Measurements from ENCODE around the gene COL5A1. TPM values are rescaled to one million over a fixed set of nuclear protein-coding genes. Genes with fewer than 3 reads are reported as not detected.

The COL5A1 gene
- total RNA-seq, 2 donors from 2014 or later, result 10.9 to 21.7 TPM

- DNase-seq, result no peak
Measured at GRCh38 chr9:134770972-134771971, 129.7 kb downstream of the COL5A1 start.

GRCh38 chr9:134772331-134772730 is 130.7 kb downstream of the COL5A1 start:
- no peak for DNase-seq
- H3K27me3 ChIP-seq, result no peaks in the 10 kb centered on the region
- no peaks in the 10 kb centered on the region for H3K4me1 ChIP-seq
- no peak overlapping the region for H3K9ac ChIP-seq (ENCODE audit: low read depth in 2 of 2, low read length in 2 of 2)
- TF ChIP-seq CTCF (IDR thresholded peaks at IDR 0.05), result no peak
- no peak overlapping the region for H3K27ac ChIP-seq
- H3K36me3 ChIP-seq, result no peaks in the 10 kb centered on the region
- intact Hi-C loops (cut with DNase I), result no loop called here
- H3K9me3 ChIP-seq, result no peaks in the 10 kb centered on the region
- H3K4me3 ChIP-seq, result no peak overlapping the region

More at GRCh38 chr9:134770972-134771971, 129.7 kb downstream of the COL5A1 start:
- H3K9ac ChIP-seq (ENCODE audit: low read depth in 2 of 2, low read length in 2 of 2), result no peak overlapping the region
- no peaks in the 10 kb centered on the region for H3K9me3 ChIP-seq
- H3K27ac ChIP-seq, result no peak overlapping the region
- no peaks in the 10 kb centered on the region for H3K36me3 ChIP-seq
- no peak for TF ChIP-seq CTCF (IDR thresholded peaks at IDR 0.05)
- no peaks in the 10 kb centered on the region for H3K27me3 ChIP-seq
- no peaks in the 10 kb centered on the region for H3K4me1 ChIP-seq
- H3K4me3 ChIP-seq, result no peak overlapping the region
- intact Hi-C loops (cut with DNase I), result no loop called here

GRCh38 chr9:134773842-134774241 is 132.2 kb downstream of the COL5A1 start:
- Histone ChIP-seq H3K4me3 (no peak overlapping the region), H3K27me3 (no peaks in the 10 kb centered on the region), H3K9ac (ENCODE audit: low read depth in 2 of 2, low read length in 2 of 2) (no peak overlapping the region), H3K36me3 (no peaks in the 10 kb centered on the region), H3K27ac (no peak overlapping the region), H3K9me3 (no peaks in the 10 kb centered on the region), H3K4me1 (no peaks in the 10 kb centered on the region)
- DNase-seq, result no peak
- intact Hi-C loops (cut with DNase I), result no loop called here
- no peak for TF ChIP-seq CTCF (IDR thresholded peaks at IDR 0.05)

- DNase-seq, result no peak
- intact Hi-C loops (cut with DNase I), result no loop called here
- H3K36me3 ChIP-seq, result no peaks in the 10 kb centered on the region
- no peak for TF ChIP-seq CTCF (IDR thresholded peaks at IDR 0.05)
- H3K9me3 ChIP-seq, result no peaks in the 10 kb centered on the region
- H3K9ac ChIP-seq (ENCODE audit: low read depth in 2 of 2, low read length in 2 of 2), result no peak overlapping the region
- H3K27ac ChIP-seq, result no peak overlapping the region
- no peaks in the 10 kb centered on the region for H3K4me1 ChIP-seq
- no peak overlapping the region for H3K4me3 ChIP-seq
- H3K27me3 ChIP-seq, result no peaks in the 10 kb centered on the region
Measured at GRCh38 chr9:134774410-134774809, 132.8 kb downstream of the COL5A1 start.

- Histone ChIP-seq H3K27ac (no peak overlapping the region), H3K4me1 (no peaks in the 10 kb centered on the region), H3K9ac (ENCODE audit: low read depth in 2 of 2, low read length in 2 of 2) (no peak overlapping the region), H3K4me3 (no peak overlapping the region), H3K27me3 (no peaks in the 10 kb centered on the region), H3K36me3 (no peaks in the 10 kb centered on the region), H3K9me3 (no peaks in the 10 kb centered on the region)
- DNase-seq, result no peak
- intact Hi-C loops (cut with DNase I), result no loop called here
- no peak for TF ChIP-seq CTCF (IDR thresholded peaks at IDR 0.05)
Measured at GRCh38 chr9:134775081-134775951, 133.7 kb downstream of the COL5A1 start.

All from colonic mucosa (tissue), 4 donors.